Fibroblast of lung (primary cell): Measurements from ENCODE around the gene LRRC18.

Experiments
- CTCF ChIP-seq, 2 donors: IDR thresholded peaks in 1 of 2; conservative IDR thresholded peaks in 1 of 2; 1 replicate in 1 of 2; 2 replicates in 1 of 2; pipeline ENCODE4 v1.5.1; 2011 to 2012; ENCODE audit warnings: low read length in 2 of 2, control low read depth in 1 of 2, inconsistent platforms in 1 of 2, low read depth in 1 of 2, mild to moderate bottlenecking in 1 of 2
- EZH2 ChIP-seq: IDR thresholded peaks from 2 replicates; pipeline ENCODE4 v1.5.1; 2012; ENCODE audit warnings: low read length, control low read depth, mild to moderate bottlenecking; ENCODE audit errors: missing control alignments

- TF ChIP-seq CTCF (conservative IDR thresholded peaks at IDR 0.05 in 1 of 2, IDR thresholded peaks at IDR 0.05 in 1 of 2; ENCODE audit: low read depth in 1 of 2, low read length in 2 of 2) (no peak), EZH2 (no peak)
Observed at GRCh38 chr10:48904861-48905260, 34.8 kb downstream of the LRRC18 start.
